Measurements from ENCODE around the gene TIMM8B.
"Not testable (repeated sequence)": the region's sequence is repeated elsewhere in the genome, so short reads cannot be mapped to it uniquely, and the experiment has no call there.

Gene TIMM8B, protein sequence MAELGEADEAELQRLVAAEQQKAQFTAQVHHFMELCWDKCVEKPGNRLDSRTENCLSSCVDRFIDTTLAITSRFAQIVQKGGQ

GRCh38 chr11:112086422-112087191, at the start of gene TIMM8B, which contains the start of gene SDHD:
TIMM8B (minus strand) TSS chr11:112086756; CDS start chr11:112086723, 33 bp downstream.
SDHD (plus strand) TSS chr11:112086873; CDS start chr11:112086908, 35 bp downstream.
- peak; percentile 89 to 90 for DNase-seq (ENCODE audit: low read depth in 2 of 2)

DNA sequence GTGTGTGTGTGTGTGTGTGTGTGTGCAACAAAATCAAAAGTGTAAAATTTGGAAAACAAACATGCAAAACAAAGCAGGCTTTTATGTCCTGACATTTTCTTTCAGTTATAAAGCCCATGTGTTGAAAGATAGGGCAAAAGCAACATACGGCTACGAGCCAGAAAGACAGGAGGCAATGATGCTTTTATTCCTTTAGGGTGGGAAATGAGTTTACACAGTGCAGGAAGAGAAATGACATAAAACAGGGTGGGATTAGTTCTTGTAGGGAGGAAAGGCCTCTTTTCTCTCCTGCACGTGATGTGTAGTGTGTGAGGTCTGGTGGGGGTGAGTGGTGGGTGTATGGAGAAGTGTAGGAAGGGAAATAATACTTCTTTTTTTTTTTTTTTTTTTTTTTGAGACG, 47.9 kb upstream of the TIMM8B start:
- no peak for DNase-seq (ENCODE audit: low read depth in 2 of 2)

DNA sequence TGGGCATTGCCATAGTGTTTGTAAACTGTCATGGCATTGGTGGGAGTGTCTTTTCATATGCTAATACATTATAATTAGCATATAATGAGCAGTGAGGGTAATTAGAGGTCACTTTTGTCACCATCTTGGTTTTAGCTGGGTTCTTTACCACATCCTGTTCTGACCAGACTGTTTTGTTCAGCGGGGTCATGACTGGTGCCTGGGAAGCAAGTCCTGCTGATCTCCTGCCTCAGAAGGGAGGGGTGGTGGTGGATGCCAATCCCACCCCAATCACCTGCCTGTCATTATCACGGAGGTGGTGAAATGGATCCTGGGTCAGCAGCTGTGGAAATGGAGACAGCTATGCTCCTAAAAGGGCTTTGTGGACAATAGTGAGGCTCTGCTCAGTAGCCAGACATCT, 46.2 kb upstream of the TIMM8B start:
- no peak for DNase-seq (ENCODE audit: low read depth in 2 of 2)

DNA sequence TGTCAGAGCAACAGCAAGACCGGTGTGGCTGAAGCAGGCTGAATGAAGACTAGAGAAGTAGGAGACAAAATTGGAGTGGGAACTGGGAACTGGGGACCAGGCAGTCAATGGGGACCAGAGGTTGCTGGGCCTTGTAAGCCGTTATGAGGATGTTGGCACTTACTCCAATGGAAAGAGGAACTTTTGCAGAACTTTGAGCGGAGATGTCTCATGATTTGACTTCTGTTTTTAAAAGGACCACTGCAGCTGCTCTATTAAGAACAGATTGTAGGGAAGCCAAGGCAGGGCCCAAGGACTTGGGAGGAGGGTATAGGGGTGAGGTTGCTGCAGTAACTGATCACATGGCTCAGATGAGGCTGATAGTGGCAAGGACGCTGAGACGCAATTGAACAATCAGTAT, 43.1 kb upstream of the TIMM8B start:
- no peak for DNase-seq (ENCODE audit: low read depth in 2 of 2)

DNA sequence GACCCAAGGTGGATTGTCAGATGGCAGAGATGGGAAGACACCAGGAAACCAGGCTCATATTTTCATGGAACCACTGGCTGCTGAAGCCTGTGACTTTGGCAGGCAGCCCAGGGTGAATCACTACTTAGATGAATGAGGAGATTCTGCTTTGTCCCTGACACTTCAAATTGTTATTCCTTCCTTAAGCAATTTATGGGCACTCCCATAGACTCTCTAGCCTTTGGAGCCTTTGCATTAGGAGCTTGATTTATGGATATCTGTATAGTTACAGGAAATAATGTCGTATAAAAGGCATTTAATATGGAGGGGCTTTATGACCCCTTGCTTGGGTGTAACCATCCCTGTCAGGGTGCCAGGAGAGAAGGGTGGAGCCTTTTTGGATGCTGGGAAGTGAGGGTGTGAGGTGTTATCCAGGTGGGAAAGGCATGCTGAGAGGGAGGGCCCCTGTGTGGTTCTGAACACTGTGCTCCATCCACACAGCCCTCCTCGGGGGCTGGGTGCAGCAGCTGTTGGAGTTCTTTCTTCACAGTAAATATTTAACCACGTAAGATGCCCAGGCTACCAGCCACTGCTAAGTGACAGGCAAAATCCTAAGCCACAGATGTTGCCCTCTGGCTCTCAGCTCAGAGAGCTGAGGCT, 42.0 kb upstream of the TIMM8B start:
- no peak for DNase-seq (ENCODE audit: low read depth in 2 of 2)

DNA sequence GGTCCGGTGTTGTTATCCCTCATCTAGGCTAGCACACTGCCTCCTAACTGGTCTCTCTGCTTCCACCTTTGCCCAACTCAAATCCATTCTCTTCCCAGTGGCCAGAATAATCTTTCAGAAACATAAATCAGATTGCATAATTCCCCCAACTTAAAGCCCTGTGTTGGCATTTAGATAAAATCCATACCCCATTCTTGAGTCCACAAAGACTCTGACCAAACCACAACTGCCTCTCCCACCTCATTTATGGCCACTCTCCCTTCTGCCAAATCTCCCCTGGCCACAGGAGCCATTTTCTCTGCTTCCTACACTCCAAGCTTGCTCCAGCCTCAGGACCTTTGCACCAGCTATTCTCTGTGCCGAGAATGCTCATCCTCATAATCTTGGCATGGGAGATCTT, 40.5 kb upstream of the TIMM8B start:
- DNase-seq (ENCODE audit: low read depth in 2 of 2), result no peak

DNA sequence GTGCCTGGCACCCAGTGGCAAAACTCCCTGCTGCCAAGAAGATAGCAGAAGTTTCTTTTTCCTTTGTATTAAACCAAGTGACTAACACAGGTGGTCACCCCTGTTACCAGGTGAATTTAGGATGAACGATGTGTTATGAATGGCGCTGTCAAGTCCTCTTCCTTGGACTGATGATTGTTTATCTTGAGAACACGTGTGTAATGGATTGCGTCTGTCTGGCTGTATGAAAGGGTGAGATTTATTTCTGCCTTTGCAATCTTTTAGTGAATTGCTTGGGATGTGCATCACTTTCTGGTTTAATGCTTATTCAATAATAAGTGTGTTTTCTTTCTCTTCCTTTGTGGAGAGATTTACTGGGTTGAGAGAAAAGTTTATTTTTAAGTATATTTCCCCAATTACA, 36.6 kb upstream of the TIMM8B start:
- DNase-seq (ENCODE audit: low read depth in 2 of 2), result no peak

DNA sequence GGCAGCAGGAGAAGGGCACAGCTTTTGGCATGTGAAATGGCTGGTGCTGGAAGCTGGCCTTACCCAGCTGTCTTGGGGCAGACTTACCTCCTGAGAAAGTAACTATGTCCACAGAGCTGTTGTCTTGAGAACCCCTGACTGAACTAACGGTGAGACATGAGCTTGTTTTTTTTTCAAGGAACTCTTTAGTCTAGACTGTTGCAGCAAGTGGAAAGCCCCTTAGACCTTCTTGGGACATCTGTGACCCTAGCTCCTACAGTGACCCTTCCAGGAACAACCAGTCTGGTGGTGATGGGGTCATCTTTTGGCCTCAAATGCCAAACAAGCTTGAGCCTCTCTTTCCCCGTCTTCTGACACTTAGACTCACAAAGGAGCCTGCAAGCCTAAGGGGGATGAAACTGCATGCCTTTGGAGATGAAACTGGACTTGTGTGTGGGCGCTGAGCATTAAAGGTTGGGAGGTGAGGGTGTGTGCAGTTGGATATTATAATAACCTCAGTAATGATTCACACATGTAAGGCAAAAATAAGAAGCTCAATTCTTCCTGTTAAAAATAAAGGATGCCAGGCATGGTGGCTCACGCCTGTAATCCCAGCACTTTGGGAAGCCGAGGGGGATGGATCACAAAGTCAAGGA, 35.5 kb upstream of the TIMM8B start:
- no peak for DNase-seq (ENCODE audit: low read depth in 2 of 2)

DNA sequence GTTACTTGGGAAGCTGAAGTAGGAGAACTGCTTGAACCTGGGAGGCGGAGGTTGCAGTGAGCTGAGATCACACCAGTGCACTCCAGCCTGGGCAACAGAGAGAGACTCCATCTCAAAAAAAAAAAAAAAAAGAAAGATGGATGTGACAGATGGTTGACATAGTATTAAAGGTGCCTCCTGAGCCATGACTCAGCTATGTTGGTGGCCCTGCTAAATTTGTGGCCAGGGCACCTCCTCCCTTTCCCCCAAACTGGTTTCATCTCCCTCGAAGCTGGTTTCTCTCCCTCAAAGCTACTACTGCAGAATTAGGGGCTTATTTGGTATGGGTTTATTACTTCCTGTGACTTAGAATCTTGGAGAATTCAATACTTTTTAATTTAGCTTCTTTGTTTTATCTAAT, 31.6 kb upstream of the TIMM8B start:
- DNase-seq (ENCODE audit: low read depth in 2 of 2), result no peak

GRCh38 chr11:112115386-112115785, 28.8 kb upstream of the TIMM8B start:
- no peak for DNase-seq (ENCODE audit: low read depth in 2 of 2)

DNA sequence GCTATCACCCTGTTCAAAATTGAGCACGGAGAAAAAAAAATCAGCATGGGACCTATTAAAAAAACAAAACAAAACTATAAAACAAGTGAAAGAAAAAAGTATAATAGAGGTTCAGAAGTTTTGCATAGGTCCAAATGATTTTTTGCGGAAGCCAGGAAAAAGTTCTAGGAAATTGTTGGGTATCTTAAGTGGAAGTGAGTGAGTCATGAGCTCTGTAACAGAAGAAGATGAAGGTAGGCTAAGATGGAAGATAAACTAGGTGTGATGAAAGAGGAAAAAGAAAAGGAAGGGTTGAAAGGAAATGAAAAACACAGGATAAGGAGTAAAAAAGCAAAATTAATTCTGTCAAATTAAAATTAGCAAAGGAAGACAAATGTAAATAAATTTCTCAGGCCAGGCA, 27.9 kb upstream of the TIMM8B start:
- no peak for DNase-seq (ENCODE audit: low read depth in 2 of 2)

DNA sequence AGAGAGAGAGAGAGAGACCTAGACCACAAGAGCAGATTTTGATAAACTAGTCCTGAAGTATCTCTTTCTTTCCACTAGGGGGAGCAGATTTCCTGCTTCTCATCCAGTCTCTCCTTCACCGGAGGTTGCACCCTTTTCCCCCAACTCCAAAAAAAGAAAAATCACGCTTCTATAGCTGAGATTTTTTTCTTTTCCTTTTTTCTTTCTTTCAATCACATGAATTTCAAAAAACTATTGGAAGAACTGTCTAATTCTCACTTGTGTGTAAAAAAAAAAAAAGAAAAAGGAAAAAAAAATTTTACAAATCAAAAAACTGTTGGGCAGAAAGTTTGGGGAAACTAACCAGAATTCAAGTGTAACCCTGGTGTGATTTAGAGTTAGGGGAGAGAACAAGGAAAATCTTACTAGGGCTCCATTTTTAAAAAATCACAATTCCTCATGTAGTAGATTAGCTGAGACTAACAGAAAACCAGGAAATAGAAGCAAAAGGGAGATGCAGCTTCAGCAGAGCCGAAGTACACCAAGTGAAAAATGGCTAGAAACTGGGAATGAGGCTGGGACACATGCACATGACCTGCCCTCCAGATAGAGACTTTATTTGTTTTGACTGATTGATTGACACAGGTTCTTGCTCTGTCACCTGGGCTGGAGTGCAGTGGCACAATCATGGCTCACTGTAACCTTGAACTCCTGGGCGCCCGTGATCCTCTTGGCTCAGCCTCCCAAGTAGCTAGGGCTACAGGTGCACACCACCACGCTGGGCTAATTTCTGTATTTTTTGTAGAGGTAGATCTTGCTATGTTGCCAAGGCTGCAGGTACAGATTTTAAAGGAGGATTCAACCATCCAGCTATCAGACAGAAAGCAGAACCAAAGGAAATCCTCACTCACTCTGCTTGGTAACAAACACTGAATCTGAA, 27.2 kb upstream of the TIMM8B start:
- no peak for DNase-seq (ENCODE audit: low read depth in 2 of 2)

- no peak for DNase-seq (ENCODE audit: low read depth in 2 of 2)
These were observed 19.5 kb upstream of the TIMM8B start for GRCh38 chr11:112106070-112106469.

DNA sequence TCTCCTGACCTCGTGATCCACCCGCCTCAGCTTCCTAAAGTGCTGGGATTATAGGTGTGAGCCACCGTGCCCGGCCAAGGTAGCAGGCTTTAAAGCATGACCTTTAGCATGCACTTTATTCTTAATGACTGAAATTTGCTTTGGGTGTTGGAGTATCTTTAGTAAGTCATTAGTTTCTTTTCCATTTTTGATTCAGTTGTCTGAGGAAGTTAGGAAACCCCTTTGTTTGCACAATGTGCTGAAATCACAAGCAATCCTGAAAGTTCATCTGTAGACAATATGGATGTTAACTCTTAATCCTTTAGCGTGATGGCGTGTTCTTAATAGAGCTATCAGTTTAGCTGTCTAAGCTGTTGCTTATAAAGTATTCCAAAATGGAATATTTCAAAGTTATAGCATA, 16.9 kb upstream of the TIMM8B start:
- no peak for DNase-seq (ENCODE audit: low read depth in 2 of 2)

DNA sequence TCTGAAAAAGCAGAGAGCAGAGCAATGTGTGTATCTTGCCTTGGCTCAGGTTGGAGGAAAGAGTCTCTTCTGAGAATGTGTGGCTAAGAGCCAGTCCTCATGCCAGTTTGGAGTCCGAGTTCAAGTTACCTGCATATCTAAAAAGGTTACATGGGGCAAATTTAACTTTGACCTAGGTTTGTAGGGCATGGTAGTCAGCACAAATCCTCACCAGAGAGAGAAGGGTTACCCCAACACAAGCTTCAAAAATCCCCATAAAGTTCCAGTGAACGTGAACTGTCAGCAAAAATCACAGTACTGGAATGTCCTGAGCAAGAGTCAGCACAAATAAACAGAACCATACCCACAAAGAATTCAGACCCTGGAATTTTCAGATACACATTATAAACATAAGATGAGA, 13.9 kb upstream of the TIMM8B start:
- DNase-seq (ENCODE audit: low read depth in 2 of 2), result no peak

- no peak for DNase-seq (ENCODE audit: low read depth in 2 of 2)
These were observed 11.4 kb upstream of the TIMM8B start for GRCh38 chr11:112097734-112098528.

DNA sequence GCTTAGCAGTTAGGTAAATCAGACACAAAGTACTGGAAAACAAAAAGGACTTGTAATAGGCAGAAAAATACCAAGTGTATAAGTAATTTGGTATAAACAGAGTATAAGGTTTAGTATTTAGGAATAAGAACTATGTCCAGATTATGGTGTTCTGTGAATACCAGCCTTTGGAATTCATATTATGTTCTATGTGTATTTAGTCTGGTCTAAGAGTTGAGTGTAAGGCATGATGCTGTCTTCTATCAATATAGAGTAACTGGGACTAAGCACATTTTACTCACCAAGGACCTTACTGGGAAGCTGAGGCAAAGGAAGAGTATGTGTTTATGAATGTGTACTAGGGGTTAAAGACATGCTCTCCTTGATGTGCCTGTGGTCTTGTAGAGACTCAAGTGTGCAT, 9.6 kb upstream of the TIMM8B start:
- DNase-seq (ENCODE audit: low read depth in 2 of 2), result no peak

DNA sequence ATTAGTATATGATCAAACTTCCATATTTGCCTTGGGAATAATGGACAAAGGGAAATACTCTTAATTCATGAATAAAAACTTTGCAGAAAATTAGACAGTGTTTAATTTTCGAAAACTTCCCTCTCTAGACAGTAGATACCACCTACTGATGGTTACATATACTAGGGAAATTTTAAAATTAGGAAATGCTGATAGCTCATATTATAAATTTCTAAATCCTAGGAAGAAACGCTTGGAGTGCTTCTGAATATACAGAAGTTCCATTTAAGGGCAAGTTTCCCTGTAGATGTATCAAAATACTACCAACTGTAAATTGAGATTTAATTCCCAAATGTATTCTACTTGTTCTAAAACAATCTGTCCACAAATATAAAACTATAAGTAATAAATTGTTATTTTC, 8.7 kb upstream of the TIMM8B start:
- DNase-seq (ENCODE audit: low read depth in 2 of 2), result not testable (repeated sequence)

DNA sequence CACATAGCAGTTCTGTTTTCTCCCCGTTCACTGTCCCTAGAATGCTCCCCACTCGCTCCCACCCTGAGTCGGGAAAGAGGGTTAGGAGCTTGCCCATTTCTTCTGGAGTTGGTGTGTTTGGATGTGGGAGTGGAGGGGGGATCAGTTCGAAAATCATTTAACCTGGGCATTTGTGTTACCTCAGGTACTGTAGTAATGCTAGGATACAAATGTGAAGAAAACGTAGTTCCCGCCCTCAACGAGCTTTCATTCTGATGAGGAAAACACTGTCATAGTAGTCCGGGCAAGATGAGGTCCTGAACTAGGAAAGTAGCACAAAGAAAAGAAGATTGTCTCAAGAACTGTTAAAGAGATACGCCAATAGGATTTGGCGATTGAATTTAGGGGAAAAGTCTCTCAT, 656 bp upstream of the TIMM8B start:
- no peak for DNase-seq (ENCODE audit: low read depth in 2 of 2)

GRCh38 chr11:112085822-112086421, 634 bp downstream of the TIMM8B start:
- no peak for DNase-seq (ENCODE audit: low read depth in 2 of 2)
